HEK293 (cell line): Measurements from ENCODE around the gene HM13.
"Not testable (repeated sequence)": the region's sequence is repeated elsewhere in the genome, so short reads cannot be mapped to it uniquely, and the experiment has no call there.

ENCODE experiments used
- CTCF ChIP-seq: fragments of 450-650 bp; formaldehyde crosslinking; IDR thresholded peaks from 2 replicates; pipeline ENCODE4 v1.5.1; 2016; ENCODE audit warnings: missing biosample characterization, missing genetic modification characterization
- IKZF3 ChIP-seq: fragments of 450-650 bp; IDR thresholded peaks from 2 replicates; pipeline ENCODE4 v1.5.0; 2018; ENCODE audit warnings: missing biosample characterization, mild to moderate bottlenecking, missing genetic modification characterization, moderate library complexity
- MZF1 ChIP-seq: fragments of 450-650 bp; formaldehyde crosslinking; IDR thresholded peaks from 2 replicates; pipeline ENCODE4 v1.5.1; 2017; ENCODE audit warnings: missing biosample characterization, missing genetic modification characterization, borderline replicate concordance
- PRDM10 ChIP-seq: fragments of 450-650 bp; formaldehyde crosslinking; IDR thresholded peaks from 2 replicates; pipeline ENCODE4 v1.5.1; 2016; ENCODE audit warnings: missing biosample characterization, missing genetic modification characterization
- REST ChIP-seq: fragments of 450-650 bp; formaldehyde crosslinking; IDR thresholded peaks from 2 replicates; pipeline ENCODE4 v1.5.1; 2016; ENCODE audit warnings: missing biosample characterization, missing genetic modification characterization
- ZNF121 ChIP-seq: fragments of 450-650 bp; formaldehyde crosslinking; IDR thresholded peaks from 2 replicates; pipeline ENCODE4 v1.5.1; 2016; ENCODE audit warnings: missing biosample characterization, missing genetic modification characterization
- ZNF2 ChIP-seq: fragments of 450-650 bp; formaldehyde crosslinking; IDR thresholded peaks from 2 replicates; pipeline ENCODE4 v1.5.1; 2016; ENCODE audit warnings: missing biosample characterization, missing genetic modification characterization

- TF ChIP-seq MZF1 (tag by site-specific recombination); ZNF2; ZNF121 (tag by site-specific recombination); REST; IKZF3 (tag by site-specific recombination); CTCF (tag by site-specific recombination); PRDM10 (tag by site-specific recombination): not testable (repeated sequence)
These were observed 31.4 kb downstream of the HM13 start for GRCh38 chr20:31545621-31546040.
